NCI-H226 (cell line): Measurements from ENCODE around the gene ARSJ.
"Not testable (repeated sequence)": the region's sequence is repeated elsewhere in the genome, so short reads cannot be mapped to it uniquely, and the experiment has no call there.

Experiments used
- DNase-seq: peaks from one replicate; pipeline ENCODE4 v3.0.0-alpha.2; 2015

ARSJ gene

GRCh38 chr4:113979148-113979904 lies at the start of gene ARSJ:
ARSJ (minus strand) TSS chr4:113979647; CDS start chr4:113978834, 813 bp downstream.
- peak; percentile 78 for DNase-seq

GRCh38 chr4:114028071-114028470 lies 48.6 kb upstream of the ARSJ start:
- DNase-seq = no peak

- DNase-seq = no peak
Observed at GRCh38 chr4:114027596-114027995, 48.1 kb upstream of the ARSJ start.

GRCh38 chr4:114026447-114026846 lies 47.0 kb upstream of the ARSJ start:
- DNase-seq = no peak

GRCh38 chr4:114025176-114025777 lies 45.8 kb upstream of the ARSJ start:
- no peak for DNase-seq

GRCh38 chr4:114021451-114021850 lies 42.0 kb upstream of the ARSJ start:
- no peak for DNase-seq

DNA sequence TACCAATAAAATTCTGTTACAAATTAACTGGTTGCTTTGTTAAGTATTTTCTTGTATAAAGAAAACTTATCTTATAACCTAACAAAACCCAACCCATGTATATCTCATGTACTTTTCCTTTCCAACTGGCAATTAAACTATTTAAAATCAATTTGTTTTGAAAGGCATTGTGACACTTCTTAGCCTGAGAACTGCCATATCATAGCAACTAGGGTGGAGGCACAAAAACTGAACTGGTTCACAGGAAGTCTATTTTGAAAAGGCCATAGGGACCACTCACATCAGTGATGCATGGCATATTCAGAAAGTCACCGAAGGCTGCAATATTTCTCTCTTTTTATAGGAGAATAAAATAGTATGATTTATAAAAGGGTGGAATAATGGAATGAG lies 40.5 kb upstream of the ARSJ start:
- no peak for DNase-seq

GRCh38 chr4:114019276-114019968 lies 40.0 kb upstream of the ARSJ start:
- no peak for DNase-seq

GRCh38 chr4:114017120-114017917 lies 37.9 kb upstream of the ARSJ start:
- no peak for DNase-seq

DNA sequence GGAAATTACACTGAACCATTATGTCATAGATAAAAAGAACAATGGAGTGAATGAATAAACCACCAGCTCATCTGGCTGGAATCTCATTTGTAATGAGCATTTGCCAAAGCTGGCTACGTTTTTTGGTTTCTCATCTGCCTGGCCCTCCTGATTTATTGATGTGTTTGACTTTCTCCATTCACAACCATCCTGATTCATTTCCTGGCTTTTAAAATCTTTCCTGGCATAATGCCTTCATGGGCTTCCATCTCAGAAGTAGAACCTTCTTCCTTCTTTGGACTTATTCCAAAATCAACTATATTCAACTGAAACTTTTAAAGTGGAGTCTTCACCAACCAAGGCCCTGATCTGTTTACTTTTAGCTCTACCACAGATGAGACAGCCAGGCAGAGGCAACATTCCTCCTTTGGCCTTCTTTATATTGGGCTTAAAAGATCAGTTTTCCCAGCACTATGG lies 36.0 kb upstream of the ARSJ start:
- DNase-seq = peak; percentile 97

GRCh38 chr4:114013201-114013600 lies 33.8 kb upstream of the ARSJ start:
- not testable (repeated sequence) for DNase-seq

GRCh38 chr4:114012749-114013148 lies 33.3 kb upstream of the ARSJ start:
- DNase-seq = no peak

GRCh38 chr4:114005569-114006442 lies 26.4 kb upstream of the ARSJ start:
- peak; percentile 53 for DNase-seq

DNA sequence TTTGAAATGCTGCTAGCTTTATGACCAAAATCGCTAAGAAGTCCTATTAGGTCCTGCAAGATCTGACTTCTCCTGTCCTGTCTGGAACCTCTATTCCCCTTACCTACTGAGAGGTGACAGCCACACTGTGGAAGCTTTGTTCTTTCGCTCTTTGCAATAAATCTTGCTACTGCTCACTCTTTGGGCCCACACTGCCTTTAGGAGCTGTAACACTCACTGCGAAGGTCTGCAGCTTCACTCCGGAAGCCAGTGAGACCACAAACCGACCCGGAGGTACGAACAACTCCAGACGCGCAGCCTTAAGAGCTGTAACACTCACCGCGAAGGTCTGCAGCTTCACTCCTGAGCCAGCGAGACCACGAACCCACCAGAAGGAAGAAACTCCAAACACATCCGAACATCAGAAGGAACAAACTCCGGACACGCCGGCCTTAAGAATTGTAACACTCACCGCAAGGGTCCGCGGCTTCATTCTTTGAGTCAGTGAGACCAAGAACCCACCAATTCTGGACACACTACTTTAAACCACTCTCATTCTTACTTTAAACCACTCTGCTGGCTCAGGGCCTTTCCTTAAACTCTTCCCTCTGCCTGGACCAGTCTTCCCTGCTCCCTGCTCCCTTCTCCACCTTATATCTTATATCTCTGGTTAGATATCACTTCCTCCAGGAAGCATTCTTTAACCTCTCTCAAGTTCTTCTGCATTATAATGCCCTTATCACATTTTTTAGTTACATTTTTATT lies 25.2 kb upstream of the ARSJ start:
- not testable (repeated sequence) for DNase-seq

GRCh38 chr4:113998531-113998930 lies 19.1 kb upstream of the ARSJ start:
- no peak for DNase-seq

DNA sequence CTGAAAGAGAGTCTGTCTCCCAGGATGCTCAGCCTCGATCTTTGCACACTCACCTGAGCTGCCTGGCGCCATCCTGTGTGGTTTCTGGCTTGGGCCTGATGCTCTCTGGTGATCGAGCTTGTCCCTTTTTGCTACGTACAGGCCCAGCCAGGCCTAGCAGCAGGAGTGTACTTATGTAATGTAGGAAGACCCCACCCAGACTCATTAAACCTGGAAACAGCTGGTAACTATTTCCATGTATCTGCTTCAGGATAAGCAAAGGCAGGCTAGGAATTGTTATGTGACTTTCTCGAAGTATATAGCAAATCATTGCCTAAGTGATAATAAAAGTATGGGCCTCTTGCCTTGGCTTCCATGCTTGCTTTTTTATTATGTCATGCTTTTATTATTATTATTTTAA lies 18.6 kb upstream of the ARSJ start:
- no peak for DNase-seq

DNA sequence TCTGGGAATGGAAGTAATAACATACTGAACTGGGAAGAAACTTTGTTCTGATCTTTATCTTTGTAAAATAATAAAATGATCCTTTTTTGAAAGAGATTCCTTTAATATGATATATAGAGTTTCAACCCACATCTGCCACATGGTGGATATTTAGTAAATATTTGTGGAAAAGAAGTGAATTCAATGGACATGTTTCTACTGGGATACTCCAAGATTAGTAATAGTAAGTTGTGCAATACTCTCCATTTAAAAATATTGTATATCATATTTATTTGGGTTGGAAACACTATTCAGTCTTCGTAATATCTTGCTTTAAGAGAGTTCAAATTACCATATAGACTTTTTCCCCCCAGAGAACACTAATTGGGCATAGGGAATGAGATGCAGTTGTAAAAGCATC lies 17.8 kb upstream of the ARSJ start:
- DNase-seq = no peak

DNA sequence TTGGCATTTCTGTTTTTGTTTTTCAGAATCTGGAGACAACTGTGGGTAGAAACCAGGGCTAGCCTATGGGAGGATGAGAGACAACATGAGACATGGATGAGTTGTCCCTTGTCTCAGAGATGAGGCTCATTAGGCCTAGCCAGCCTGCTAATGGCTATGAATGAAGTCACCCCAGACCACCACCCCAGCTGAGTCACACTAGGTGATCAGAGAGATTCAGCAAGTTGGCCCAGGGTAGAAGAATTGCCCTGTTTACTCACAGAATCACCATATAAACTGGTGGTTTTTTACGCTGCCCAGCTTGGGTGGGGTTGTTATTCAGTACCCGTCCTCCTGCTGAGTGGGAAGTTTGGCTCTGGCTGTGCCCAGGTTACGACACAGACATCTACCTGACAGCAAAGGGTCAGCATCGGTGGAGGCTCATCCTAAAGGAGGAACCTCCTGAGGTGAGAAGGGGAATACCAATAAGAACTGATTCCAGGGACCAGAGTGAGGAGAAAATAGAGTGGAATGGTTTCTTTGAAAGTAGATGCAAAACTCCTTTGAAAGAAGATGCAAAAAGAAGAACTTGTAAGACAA lies 17.2 kb upstream of the ARSJ start:
- no peak for DNase-seq

GRCh38 chr4:113993887-113994286 lies 14.4 kb upstream of the ARSJ start:
- no peak for DNase-seq

- no peak for DNase-seq
Observed at GRCh38 chr4:113990886-113991285, 11.4 kb upstream of the ARSJ start.

DNA sequence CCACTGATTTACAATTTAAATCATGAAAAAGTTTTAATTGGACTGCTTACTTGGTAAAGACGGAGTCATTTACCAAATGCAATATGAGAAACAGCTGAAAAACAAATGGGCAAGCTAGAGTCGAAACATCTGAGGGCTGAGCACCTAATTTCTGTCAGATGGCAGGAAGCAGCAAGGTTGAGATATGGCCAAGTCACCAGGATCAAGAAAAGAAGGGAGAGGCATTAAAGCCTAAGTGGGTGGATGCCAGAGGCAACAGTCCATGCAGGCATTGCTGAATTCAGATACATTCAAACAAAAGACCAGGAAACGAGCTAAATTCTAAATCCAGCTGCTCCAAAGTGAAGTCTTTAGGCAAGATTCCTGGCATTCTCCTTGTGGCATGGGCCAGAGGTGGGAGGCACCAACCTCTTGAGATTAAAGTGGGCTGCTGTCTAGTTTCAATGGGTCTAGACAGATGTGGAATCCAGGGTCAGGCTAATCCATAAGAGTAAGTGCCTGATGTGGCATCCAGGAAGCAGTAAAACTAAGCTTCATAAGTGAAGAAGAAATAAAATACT lies 8.0 kb upstream of the ARSJ start:
- DNase-seq = no peak
